G401.6 (cell line): ENCODE data around the gene RDX.

Experiments
- FAIRE-seq: peaks from 2 replicates; lab custom pipeline; 2012; peaks lifted over from hg19 to GRCh38; lab: Jason Lieb, UNC

Gene RDX

DNA sequence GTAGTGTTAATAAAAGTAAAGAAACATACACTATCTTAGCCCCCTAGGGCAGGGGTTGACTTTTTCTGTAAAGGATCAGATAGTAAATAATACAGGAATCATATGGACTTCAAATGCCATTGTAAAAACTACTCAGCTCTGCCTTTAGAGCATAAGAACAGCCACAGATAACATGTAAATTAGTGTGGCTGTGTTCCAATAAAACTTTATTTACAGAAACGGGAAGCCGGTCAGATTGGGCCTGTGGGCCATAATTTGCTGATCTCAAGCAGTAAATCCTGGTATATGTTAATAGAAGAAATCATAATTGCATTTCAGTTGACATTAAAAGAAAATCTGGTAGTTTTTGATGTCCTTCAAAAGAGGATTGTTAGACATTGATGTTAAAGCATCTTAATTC, 126.7 kb downstream of the RDX start:
- no peak for FAIRE-seq

DNA sequence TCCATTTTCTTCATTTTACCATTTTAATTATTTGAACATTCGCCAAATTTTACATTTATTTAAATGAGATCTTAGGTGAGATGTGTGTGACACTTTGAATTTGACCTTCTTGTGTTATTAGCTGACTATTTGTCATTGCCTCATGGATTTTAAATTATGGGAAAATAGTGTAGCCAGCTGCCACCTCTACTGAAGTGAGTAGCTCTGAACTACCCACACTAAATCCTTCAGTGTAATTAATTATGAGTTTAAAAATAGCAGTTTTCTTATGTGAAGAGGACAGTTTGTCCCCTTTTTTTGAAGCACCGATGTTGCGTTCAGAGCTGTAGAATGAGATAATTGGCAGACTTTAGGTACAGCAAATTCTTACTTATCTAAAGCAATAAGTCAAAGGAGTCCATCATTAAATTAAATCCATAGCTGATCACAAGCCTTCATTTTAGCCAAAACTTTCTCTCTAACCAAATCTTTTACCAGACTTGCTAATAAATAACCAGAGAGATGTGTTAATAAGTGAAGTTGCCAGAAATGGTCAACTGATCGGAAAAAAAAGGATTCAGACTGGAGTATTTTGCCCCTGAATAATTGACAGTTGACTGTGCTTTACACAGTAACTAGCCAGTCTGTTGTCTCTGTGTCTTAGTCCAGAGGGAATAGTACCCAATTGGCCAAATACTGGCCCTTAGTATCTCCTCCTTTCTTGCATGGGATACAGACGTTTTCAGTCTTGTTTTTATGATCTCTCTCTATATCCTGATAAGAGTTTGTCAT, 128.2 kb downstream of the RDX start:
- no peak for FAIRE-seq

DNA sequence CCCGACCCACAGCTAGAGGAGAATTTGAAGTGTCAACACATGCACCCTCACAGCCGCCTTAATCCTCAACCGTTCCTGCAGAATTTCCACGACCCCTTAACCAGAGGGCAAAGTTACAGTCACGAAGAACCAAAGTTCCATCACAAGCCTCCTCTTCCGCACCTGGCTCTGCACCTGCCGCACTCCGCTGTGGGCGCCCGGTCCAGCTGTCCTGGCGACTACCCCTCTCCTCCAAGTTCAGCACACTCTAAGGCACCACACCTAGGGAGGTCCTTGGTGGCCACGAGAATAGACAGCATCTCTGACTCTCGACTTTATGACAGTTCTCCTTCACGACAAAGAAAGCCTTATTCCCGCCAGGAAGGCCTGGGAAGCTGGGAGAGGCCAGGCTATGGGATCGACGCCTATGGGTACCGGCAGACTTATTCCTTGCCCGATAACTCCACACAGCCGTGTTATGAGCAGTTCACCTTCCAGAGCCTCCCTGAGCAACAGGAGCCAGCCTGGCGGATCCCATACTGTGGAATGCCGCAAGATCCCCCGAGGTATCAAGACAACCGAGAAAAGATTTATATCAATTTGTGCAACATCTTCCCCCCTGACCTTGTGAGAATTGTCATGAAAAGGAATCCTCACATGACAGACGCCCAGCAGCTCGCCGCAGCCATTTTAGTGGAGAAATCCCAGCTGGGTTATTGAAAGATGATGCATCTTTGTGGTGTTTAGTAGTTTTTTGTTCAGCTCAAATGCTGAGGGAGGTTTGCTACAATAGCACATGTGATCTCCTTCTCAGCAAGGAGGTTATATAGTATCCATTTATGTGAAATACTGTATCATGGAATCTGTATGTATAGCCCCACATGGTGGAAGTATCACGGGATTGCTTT, 131.1 kb downstream of the RDX start:
- no peak for FAIRE-seq

- FAIRE-seq, result no peak
Measured at GRCh38 chr11:110162216-110162615, 134.2 kb downstream of the RDX start.

DNA sequence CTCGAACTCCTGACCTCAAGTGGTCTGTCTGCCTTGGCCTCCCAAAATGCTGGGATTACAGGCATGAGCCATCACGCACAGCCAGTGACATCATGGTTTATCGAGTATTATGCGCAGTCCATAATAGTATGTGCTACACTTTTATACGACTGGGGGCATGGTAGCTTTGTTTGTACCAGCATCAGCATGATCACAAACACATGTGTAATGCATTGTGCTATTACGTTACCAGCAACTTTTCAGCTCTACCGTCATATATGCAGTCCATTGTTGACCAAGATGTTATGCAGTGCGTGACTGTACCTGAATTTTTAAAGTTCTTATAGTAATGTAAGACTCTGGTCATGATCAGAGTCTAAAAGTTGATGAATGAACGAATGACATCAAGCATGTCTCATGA, 135.4 kb downstream of the RDX start:
- FAIRE-seq, result no peak

DNA sequence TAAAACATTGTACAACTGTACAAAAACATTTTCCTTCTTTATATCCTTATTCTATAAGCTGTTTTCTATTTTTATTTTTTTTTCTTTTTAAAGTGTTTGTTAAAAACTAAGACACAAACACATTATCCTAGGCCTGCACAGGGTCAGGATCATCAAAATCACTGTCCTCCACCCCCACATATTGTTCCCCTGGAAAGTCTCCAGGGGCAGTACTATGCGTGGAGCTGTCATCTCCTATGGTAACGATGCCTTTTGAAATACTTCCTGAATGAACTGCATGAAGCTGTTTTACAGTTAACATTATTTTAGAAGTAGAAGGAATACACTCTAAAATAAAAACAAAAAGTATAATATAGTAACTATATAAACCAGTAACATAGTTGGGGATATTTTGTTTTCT, 136.0 kb downstream of the RDX start:
- FAIRE-seq, result peak; percentile 41

- no peak for FAIRE-seq
Measured at GRCh38 chr11:110160016-110160415, 136.4 kb downstream of the RDX start.

DNA sequence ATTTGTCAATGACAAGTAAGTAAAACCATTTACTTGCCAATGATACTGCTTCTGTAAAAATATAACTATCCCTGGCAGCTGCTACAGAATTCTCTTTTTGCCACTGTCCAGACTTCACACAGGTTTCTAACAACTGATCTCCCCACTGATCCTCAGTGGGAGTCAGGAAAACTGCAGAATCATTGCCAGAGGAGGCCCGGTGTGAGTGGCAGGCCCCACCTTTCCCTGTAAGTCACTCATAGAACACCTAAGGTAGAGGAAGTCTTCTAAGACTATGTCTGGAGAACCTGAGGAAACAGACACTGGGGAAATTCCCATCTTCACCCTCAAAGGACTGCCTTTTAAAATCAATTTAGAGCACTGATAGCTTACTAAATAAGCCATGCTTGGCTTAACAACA, 136.9 kb downstream of the RDX start:
- no peak for FAIRE-seq

DNA sequence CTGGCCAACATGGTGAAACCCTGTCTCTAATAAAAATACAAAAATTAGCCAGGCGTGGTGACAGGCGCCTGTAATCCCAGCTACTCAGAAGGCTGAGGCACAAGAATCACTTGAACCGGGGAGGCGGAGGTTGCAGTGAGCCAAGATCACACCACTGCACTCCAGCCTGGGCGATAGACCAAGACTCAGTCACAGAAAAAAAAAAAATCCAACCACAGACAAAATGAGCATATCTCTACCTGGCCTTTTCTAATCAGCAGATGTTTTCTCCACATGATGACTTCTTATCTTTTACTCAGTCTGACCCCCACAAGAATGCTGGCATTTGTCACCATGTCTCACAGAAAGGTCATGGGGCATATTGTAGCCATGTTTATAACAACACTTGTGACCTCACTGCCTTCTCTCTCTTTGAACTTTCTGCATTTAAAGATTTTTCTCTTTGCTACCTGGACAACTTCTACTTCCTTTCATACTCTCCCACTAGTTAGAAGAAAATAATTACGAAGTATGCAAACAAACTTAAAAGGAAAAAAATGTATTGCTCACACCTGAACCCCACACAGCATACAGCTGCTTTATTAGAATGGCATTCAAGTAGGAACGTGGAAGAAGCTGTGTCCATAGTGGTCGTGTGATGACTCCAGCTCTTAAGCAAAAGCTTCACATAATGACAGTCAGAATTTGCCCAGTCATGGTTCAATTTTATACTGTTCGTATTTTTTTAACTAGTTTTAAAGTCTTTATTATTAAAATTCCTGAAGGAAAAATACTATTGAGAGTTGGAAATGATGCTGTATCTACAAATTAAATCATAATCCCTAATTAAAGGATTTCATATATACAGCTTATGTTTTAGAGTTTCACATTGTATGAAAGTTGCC, 137.9 kb downstream of the RDX start:
- FAIRE-seq, result no peak

- FAIRE-seq, result no peak
Measured at GRCh38 chr11:110156503-110156902, 139.9 kb downstream of the RDX start.

- no peak for FAIRE-seq
Measured at GRCh38 chr11:110153474-110153873, 142.9 kb downstream of the RDX start.

DNA sequence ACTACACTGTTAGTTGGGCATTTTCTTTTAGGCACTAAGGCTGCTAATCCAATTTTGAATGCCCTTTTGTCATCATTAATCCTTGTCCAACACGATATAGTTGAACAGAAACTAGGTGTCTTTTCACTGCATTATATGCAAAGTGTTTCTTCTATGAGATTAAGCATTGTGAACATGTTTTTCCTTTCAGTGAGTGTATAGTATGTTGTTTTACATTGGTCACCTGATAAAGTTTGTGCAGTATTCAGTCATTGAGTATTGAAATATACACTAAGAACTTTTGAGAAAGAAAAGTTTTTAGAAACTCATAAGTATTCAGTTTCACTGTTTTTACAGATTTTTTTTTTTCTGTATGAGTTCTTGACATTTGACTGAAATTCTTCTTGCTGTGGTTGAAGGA, 144.2 kb downstream of the RDX start:
- FAIRE-seq, result no peak

DNA sequence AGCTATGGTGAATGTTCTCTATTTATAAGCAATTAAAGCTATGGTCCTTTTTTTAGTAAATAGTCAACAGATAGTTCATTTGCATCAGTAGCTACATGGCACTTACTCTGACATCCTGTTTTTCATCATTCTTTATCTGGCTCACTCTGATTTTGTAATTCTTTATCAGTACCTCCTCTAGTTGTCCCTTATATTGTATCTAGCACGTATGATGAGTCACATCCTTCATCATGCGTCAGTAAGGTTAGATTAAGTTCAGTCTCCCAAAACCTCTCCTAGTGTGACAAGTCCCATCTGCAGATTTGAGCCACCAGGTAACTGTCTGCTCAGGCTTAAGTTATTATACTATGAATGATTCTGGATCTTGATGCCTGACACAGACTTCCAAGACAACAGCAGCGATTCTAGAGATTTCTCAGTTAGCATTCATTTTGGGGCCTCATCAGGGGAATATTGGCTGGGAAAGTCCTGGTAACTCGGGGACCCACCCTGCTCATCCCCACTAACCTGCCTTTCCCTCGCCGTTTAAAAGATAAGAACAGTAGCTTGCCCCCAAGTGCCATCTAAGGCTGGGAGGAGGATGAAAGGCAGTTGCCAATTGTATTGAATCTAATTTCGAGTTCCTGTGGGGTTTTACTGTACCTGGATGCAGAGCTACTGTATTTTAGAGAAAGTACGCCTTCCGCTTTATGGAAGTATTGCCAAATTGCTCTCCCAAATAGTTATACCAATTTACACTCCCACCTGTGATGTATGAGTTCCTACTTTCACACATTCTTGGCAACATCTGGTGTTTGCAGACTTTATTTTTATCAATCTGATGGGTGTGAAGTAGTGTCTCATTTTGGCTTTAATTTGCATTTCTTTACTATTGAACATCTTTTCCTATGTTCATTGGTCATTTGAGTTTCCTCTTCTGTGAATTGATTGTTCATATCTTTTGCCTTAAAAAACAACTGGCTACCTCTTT, 147.4 kb downstream of the RDX start:
- FAIRE-seq, result no peak

GRCh38 chr11:110147962-110148709, 148.3 kb downstream of the RDX start:
- no peak for FAIRE-seq

GRCh38 chr11:110141812-110142211, 154.6 kb downstream of the RDX start:
- no peak for FAIRE-seq

DNA sequence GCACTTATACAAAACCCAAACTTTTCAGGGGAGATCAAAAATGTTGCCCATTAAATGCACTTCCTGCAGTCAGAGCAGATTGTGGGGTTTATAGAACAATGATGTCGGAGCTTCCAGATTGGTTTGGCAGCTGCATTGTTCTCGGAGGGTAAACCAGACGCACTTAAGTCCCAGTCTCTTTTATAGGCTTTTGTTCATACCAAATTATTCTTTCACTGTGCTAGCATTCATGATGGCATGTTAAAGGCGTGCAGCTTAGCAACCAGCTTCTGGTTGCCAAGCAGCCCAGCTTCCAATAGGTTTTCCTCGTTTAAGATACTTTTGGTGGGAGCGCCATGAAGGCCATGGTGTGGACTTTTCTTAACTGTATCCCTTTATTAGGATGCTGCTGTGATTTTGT, 162.3 kb downstream of the RDX start:
- no peak for FAIRE-seq

DNA sequence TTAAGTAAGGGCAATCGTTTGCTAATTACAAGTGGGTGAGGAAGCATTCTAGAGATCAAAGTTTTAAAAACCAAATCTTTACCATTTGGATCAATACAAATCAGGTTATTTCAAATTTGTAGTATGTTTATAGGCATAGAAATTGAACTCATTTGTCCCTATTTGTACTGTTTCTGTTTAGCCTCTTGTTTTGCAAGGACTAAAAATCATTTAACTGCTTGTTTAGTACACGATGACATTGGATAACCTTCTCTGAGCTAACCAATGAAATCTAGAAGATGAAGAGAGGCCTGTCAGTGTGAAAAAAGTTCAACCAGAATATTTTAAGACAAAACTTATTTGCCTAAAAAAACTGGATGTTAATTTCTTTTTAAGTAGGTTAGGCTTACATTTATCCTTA, 163.3 kb downstream of the RDX start:
- FAIRE-seq, result no peak

DNA sequence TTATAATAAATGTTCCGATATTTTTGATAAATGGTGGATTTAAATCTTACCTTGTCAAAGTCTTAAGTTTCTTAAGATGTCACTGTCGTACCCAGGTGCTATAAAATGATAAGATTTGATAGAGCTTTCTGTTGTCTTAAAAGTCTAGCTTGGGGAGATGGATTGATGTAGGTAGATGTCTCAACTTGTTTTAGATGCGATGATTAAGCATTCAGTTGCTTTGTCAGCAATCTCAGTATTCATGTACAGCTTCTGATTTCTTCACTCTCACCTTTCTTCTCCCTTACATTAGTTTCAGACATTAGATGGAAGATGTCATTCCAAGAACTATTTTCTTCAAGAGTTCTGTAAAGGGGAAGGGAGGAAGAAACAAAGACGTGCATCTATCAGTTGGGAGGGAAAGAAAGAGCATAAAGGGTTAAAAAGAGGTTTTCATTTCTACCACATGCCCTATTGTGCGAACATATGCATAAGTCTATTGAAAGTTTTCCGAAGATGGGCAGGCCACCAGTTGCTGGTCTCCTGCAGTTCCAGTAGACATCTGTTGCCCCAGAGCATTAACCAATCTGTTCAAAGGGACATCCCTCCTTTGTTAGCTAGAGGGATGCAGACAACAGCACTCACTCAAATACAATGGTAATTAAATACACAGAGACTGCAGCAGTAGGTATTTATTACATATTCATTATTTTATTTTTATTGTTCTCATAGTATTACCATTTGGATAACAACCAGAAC, 164.9 kb downstream of the RDX start:
- FAIRE-seq, result no peak

- no peak for FAIRE-seq
Measured at GRCh38 chr11:110130642-110131238, 165.7 kb downstream of the RDX start.

- FAIRE-seq, result no peak
Measured at GRCh38 chr11:110128161-110128560, 168.3 kb downstream of the RDX start.
